ENCODE results near the gene PTPRM.

PTPRM gene

DNA sequence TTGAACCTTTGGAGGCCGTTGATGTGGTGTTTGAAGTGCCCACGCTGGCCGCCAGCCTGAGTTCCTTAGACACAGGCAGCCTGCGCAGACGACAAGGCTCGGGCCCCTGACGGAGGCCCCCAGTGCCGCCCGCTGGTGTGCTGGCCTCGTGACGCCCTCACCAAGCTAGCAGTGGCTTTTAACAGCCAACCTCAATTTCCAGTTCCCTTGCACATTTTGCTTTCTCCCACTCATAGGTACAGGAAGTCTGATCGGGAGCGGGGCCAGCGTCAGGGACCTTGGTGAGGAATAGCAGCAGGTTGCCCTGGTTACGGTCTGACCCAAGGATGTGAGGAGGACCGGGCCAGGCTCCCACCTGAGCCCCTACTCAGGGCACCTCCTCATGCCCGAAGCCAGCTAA is 834.5 kb downstream of the PTPRM start:
- no peak overlapping the region for H3K27ac ChIP-seq
- DNase-seq (ENCODE audit: low spot score) = no peak
- ChIA-PET CTCF (no interaction called here), POLR2A (ENCODE audit: low non-redundant PET) (no interaction called here)
- TF ChIP-seq CTCF (conservative IDR thresholded peaks at IDR 0.05; ENCODE audit: low read depth) = no peak

- no peak for DNase-seq (ENCODE audit: low spot score)
- TF ChIP-seq CTCF (conservative IDR thresholded peaks at IDR 0.05; ENCODE audit: low read depth) = no peak
- POLR2A ChIA-PET (ENCODE audit: low non-redundant PET) = no interaction called here
- no peak overlapping the region for H3K27ac ChIP-seq
- CTCF ChIA-PET = no interaction called here
Observed at GRCh38 chr18:8402237-8402636, 835.1 kb downstream of the PTPRM start.

DNA sequence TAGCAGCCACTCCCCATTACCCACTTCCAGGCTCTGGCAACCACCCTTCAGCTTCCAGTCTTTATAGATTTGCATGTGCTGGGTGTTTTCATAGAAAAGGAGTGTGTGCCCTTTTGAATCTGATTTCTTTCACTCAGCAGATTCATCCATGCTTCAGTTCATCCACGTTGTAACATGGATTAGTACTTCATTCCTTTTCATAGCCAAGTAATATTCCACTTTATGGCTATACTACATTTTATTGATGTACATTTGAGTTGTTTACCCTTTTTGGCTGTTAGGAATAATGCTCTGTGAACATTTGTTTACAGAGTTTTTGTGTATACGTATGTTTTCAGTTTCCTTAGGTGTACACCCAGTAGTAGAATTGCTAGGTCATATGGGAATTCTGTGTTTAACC is 836.6 kb downstream of the PTPRM start:
- POLR2A ChIA-PET (ENCODE audit: low non-redundant PET) = no interaction called here
- TF ChIP-seq CTCF (conservative IDR thresholded peaks at IDR 0.05; ENCODE audit: low read depth) = no peak
- CTCF ChIA-PET = interaction anchor here (0.7 kb wide), 2 partner anchors 42 to 100 kb away, joined by 3 read pairs; no protein-coding TSS in a partner anchor
- DNase-seq (ENCODE audit: low spot score) = no peak
- H3K27ac ChIP-seq = no peak overlapping the region

GRCh38 chr18:8406186-8406867 is 839.2 kb downstream of the PTPRM start:
- ChIA-PET POLR2A (ENCODE audit: low non-redundant PET) (no interaction called here), CTCF (no interaction called here)
- DNase-seq (ENCODE audit: low spot score) = no peak
- H3K27ac ChIP-seq = no peak overlapping the region
- no peak for TF ChIP-seq CTCF (conservative IDR thresholded peaks at IDR 0.05; ENCODE audit: low read depth)

DNA sequence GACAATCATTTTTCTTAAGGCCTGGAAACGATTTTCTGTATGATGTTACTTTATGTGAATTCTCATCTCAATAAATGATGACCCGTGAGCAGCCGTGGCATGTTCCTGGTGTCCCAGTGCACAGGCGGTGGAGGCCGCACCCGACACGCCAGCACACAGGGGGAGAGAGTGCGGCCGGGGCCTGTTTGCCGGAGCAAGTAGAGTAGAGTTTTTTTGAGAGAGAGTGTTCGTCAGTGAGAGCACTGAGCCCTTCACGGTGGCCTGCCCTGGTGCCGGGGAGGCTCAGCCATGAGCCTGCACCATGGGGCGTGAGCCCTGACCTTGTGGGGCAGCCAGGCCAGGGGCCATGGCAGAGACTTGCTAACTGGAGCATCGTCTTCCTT is 839.7 kb downstream of the PTPRM start:
- DNase-seq (ENCODE audit: low spot score) = no peak
- no peak overlapping the region for H3K27ac ChIP-seq
- no peak for TF ChIP-seq CTCF (conservative IDR thresholded peaks at IDR 0.05; ENCODE audit: low read depth)
- ChIA-PET POLR2A (ENCODE audit: low non-redundant PET) (no interaction called here), CTCF (no interaction called here)

DNA sequence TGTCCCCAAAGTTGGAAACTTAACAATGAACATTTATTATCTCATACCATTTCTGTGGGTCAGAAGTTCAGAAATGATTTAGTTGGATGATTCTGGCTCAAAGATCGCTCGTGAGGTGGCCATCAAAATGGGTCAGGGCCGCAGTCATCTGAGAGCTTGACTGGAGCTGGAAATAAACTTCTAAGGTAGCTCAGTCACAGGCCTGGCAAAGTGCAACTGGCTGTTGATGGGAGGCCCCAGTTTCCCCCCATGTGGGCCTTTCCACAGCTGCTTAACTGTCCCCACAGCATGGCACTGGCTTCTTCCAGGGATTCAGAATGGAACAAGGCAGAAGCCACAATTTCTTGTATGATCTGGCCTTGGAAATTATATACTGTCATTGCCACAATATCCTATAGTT is 842.0 kb downstream of the PTPRM start:
- no peak for TF ChIP-seq CTCF (conservative IDR thresholded peaks at IDR 0.05; ENCODE audit: low read depth)
- no peak for DNase-seq (ENCODE audit: low spot score)
- POLR2A ChIA-PET (ENCODE audit: low non-redundant PET) = no interaction called here
- CTCF ChIA-PET = no interaction called here
- no peak overlapping the region for H3K27ac ChIP-seq

Measured in RWPE1 (cell line).